Effector CD8-positive, alpha-beta T cell (primary cell): Measurements from ENCODE around the gene GPANK1.

Source experiments
- DNase-seq: peaks from one replicate; lab custom pipeline; 2025; lab: John Stamatoyannopoulos, UW

GPANK1 gene

DNA sequence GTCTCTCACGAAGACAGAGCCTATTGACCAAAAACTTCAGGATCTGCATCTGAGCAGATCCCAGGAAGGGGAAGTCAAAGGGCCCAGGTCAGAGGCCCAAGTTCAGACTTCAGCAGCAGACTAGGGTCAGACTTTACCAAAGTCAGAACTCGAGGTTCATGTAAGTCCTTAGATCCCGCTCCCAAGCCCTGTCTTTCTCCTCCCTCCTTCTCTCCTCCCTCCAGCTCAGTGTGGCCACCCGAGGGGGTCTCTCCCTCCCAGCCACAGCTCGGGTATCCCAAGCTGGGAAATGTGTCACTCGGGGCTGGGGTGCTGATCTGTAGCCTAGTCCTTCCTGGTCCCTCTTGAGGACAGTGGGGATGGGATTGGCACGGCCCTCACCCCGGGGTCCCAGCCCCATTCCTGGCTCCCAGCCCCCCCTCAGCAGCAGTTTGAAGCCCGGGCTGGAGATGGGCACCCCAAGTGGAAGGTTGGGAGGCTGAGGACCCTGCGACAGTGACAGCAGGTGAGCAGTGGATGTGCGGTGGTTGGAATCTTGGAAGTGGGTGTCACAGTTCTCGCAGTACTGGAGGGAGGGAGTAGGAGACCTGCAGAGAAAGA, 2.6 kb downstream of the GPANK1 start:
- DNase-seq, result no peak

DNA sequence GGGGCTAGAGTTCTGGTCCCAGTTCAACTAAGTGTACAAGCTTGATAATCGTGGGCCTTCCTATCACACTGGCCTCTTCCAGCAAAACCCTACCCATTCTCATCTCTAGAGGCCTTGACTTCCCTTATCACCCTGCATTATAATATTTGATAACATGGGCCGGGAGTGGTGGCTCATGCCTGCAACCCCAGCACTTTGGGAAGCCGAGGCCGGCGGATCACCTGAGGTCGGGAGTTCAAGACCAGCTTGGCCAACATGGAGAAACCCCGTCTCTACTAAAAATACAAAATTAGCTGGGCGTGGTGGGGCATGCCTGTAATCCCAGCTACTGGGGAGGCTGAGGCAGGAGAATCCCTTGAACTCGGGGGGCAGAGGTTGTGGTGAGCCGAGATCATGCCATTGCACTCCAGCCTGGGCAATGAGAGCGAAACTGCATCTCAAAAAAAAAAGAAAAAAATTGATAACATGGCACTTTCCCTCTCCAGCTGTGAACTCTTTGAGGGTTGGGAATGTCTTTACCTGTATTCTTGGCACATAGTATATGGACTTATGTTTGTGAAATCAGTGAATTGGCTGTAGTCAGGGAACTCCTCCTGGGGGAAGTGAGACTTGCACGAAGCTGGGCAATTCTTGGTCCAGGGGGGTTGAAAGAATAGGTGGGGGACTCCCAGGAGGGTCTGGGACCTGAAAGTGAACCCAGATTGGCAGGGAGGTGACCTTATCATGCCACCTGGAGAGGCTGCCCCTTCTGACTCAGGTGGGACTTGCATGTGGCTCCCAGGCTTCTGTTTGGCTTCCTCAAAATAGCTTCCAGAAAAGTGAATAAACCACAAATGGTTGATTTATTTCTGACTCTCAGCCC, 3.3 kb downstream of the GPANK1 start:
- DNase-seq, result no peak

DNA sequence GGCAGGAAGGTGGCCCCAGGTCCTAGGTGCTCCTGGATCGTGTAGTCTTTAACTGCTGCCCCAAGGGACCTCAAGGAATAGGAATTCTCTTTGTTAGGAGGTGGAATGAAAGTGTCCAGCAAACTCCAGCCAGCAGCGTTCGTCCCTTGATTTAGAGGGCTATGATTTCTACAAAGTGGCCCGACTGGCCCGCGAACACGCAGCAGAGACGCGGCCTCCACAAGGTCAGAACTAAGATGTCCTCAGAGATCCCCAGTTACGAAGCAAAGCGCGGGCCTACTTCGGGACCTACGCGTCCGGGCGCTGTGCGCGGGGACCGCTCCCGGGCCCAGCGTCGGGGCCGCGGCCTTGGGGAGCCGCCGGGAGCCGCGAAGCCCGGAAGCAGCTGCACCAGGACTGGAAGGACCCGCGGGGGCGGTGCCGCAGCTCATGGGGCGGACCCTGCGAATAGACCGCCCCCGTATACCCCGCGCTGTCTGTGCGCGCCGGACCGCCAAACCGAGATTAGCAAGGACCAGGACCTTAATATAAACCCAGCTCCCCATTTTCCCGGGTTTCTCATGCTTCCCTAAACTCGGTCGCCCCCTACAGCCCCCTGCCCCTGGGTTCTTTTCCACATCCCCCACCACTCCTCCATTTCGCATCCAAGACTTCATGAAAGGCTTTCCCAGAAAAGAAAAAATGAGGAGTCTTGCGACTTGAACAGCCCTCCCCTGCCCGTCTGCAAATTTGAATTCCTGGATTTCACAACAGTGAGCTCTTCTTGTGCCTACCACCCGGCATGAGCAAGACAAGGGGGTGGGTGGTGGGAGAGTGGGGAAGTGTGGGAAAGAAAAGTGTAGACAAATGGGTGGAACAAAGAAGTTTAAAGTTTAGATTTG, 4.2 kb downstream of the GPANK1 start, which contains the start of gene C6orf47:
C6orf47 (minus strand) TSS at position 398 of the 881 bp plus-strand sequence. CDS start 831 bp downstream, outside the sequence.
- peak; percentile 59 for DNase-seq

DNA sequence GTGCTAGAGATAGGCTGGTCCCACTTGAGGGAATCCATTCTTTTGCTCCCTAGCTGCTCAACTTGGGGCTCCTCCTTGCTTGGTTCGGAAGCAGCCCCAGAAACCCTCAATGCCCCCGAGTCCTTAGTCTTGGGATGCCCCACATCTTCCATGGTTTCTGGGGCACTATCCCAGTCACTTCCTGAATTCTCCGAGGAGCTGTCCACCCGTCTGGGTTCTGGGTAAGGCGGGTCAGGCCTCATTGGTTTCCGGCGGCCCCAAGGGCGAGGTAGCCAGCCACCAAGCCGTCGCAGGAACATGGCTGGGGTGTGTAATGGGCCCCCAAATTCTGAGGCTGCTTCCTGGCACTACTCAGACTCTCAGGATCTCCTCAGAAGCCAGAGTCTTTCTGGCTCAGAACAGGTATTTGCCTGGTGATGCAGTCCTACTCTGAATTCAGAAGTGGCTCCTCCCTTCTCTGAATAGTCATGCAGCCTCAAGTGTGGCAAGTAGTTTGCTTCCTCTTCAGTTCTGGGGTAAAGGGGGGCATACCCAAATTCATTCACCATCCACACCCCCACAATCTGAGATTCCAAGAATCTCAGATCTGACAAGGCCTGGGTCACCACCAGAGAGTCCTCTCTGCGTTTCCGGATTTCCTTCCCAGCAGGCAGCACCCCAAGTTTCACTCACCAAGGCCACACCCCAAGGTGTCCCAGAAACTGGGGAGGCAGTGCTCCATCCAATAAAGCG, 5.0 kb downstream of the GPANK1 start:
- DNase-seq, result no peak

DNA sequence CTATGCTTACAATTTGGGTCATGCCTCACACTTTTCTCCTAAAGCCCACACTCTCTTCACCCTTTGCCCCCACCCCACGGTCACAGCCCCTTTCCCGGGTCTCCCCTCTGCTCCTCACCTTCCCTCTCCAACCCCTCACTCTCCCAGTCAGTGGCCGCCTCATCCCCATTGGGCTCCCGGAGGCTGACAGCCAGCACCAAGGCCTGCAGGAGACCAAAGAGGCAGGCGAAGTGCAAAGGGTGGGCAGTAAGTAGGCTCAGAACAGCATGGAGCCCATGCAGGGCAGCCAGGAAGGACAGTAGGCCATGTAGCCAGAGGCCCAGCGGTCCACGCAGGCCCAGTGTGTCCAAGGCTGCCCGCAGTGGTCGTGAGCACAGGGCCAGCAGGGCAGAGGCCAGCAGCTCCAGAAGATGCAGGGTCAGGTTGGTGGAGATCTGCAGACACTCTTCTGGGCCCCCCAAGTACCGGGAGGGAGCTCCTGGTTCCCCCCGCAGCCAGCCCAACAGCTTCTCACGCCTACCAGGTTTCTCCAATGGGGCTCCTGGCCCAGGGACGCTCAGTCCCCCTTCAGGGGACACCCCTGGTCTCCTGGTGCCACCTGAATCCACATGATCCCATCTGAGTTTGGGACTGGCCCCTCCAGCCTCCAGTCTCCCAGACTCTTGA, 5.7 kb downstream of the GPANK1 start:
- DNase-seq, result no peak

DNA sequence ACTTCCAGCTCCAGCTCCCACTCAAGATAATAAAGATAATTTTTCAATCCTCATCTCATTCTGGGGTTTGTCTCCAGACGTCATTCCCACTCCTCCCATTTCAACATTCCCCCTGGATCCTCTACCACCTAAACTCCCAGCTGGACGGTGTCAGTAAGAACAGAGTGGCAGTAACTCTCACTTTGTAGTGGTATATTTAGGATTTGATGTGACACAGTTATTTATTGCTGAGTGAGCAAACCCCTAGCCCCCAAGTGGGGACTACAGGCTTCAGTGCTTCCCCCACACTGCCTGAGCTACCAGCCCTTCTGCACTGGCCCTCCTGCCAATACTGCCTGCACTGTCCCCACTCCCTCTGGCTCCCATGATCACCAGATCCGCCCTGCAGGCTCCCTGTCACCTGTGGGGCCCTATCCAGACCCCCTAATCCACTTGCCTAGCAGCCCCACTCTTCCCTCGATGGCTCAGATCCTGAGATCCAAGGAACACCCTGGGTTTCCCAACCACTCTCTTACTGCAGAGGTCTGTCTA, 6.6 kb downstream of the GPANK1 start:
- DNase-seq, result no peak

DNA sequence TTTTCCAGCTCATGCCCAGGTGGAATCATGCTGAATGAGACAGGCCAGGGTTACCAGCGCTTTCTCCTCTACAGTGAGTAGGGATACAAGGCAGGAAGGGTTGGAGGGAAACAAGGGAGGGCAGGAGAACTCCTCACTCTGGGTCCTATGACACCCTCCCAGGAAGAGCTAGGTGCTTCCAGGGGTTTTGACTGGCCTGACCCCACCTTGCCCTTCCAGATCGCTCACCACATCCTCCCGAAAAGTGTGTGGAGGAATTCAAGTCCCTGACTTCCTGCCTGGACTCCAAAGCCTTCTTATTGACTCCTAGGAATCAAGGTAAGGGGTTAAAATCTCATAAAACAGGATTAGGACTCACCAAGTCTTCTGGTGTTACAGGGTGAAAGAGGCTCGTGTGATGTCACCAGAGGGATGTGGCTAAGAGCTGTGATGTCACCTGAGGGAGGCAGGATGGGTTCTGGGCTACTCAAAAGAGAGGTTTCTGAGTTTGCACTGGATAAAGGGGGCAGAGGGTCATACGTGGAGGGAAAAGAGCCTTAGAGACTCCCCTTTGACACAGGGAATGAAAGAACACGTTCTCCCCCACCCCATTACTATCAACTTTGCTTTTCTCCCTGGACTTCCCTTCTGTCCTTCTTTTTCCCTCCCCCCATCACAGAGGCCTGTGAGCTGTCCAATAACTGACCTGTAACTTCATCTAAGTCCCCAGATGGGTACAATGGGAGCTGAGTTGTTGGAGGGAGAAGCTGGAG, 7.2 kb downstream of the GPANK1 start:
- no peak for DNase-seq

DNA sequence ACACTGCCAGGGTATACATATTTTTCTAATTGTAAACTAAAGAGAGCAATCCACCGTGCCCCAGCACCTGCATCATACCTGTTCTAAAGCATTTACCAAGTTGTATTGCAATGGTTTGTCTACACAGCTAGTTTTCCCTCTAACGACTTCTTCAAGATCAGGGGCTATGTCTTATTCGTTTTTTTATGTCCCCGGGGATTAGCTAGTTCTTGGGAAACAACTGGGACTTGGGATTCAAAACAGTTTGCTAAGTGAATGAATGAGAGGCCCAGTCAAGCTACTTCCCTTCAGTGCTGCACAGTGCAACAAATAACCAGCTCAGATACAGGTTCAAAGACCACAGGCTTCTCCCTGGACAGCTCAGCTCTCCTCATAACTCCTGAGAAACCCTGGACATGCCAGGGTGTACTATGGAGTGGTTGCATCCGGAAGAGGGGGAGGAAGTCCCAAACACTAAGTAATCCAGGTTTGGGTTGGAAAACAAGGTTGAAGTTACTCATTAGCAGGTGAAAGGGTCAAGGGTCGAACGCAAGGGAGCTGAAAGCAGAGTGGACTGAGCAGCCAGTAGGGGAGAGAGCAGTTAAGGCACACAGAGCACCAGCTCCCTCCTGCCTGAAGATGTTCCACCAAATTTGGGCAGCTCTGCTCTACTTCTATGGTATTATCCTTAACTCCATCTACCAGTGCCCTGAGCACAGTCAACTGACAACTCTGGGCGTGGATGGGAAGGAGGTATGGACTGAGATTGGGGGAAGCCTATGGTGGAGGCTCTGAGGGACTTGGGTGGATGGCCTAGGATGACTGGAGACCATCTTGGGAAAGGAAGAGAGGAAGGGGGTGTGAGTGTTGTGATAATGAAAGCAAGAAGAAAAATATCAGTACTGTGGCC, 9.2 kb downstream of the GPANK1 start, which contains the start of gene APOM:
APOM (plus strand) TSS at position 546 of the 889 bp plus-strand sequence; CDS start at position 619, 73 bp downstream.
- DNase-seq, result no peak

DNA sequence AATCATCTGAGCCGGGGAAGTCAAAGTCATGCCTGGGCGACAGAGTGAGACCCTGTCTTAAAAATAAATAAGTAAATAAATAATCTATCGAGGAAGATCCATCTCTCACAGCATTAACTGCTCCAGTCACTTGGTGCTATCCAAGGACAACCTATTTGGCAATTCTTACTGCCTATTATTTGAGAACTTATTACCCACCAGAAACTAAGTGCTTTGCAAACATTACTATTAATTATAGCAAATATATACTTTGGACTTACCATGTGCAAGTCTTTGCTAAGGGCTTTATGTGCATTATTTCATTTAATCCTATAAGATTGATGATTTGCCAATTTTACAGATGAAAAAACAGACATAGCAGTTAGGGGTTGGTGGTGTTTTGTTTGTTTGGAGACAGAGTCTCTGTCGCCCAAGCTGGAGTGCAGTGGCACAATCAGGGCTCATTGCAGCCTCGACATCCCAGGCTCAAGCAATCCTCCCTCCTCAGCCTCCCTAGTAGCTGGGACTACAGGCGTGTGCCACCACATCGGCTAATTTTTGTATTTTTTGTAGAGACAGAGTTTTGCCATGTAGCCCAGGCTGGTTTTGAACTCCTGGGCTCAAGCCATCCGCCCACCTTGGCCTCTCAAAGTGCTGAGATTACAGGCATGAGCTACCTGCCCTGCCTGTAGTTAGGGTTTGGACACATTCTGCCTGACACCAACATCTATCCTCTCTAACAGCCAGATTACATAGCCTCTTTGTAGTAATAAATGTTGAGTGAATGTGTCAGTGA, 10.0 kb downstream of the GPANK1 start:
- DNase-seq, result no peak

DNA sequence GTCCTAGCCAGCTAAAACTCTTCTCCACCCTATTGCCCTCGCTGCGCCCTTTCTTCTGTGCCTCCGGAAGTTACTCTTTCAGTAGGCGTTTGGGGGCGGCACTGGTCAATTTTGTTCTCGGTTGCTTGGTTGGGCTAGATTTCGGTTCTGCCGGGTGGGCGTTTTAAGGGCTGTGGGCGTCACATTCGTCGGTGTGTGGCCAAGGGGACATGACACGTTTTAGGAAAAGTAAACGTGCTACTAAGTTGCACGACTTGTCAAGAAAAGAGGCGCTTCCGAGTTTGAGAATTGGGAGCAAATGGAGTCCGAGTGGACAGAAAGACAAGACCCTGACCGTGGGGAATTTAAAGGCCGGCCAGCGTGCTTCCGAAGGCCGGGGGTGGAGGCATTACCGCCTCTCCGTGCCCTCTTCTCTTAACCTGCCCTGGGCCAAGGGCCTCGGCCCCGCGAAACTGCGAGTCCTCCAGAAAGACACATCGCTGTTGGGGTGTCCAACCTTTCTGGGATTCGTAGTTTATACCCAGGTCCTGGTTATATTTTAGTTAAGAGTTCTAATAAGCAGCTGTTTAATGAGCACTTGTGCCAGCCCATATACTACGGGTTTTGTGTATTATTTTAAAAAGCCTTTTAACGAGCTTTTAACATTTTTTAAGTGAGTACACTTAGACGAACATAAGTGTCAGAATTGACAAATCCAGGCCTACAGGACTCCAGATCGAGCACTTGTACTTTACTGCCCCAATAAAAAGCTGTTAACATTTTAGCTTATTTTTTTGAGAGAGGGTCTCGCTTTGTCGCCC, 11.7 kb downstream of the GPANK1 start:
- DNase-seq, result peak; percentile 87

DNA sequence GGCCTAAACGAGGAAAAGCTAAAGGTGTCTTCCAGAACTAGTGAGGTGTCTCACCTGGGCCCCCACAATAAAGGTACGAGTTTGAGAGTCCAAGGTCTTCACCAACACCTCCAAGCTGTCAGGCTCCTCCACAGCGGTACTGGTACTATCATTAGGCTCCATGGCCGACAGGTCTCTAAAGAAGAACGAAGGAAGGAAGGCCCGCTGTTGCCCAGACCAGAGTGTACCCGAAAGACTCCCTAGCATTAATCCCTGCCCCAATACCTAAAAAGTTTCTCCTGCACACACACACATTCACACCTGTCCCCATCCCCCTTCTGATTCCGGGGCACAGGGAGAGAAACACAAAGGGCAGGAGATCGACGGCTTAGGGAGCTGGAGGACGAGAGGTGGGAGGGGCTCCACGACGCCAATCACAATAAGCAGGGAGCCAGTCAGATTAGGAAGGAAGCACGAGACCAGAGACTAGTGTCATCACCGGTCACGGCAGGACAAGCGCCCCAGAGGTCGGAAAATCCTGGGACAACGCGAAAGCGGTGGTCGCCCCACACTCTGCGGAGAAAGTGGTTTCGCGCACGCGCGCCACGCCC, 13.1 kb downstream of the GPANK1 start:
- DNase-seq, result no peak

DNA sequence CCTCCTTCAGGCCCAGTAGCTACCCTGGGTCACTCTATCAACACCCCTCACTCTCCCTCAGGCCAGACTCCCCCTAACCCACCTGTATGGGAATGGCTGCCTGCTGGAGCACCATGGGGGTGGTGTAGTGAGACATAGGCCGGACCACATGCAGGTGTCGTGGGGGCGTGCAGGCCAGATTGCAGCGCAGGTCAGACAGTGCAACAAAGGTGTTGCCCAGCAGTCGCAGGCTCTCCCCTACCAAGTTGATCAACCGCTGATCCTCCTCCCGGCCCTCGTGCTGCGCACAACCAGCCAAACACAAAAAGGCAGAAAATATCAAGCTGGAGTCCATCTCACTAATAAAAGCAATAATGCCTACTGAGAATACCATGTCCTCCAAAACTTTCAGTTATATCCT, 19.5 kb downstream of the GPANK1 start:
- DNase-seq, result no peak

DNA sequence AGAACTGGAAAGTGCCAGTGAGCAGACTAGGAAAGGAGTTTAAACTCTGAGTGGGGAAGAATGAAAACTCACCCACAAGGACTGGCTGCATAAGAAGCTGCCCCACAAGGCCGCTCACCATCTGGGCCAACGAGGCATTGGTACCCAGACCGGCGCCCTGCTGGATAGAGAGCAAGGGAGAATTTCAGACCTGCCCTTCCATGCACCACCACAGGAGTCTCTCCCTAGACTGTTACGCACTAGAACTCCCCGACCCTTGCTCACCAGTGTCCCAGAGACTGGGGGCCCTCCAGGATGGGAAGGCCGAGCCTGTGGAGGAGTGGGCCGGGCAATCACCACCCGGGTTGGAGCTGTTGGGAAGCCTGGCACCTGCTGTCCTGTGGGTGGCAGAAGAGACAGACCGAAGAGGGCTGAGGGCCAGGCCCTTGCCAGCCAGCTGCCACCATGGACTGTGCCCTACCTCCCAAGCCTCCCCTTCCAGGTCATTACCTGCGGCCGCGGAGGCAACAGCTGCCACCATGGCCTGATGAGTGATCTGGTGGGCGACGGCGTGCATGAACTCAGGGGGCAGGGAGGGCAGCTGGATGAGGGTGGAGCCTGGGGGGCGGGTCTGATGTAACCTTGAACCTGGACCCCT, 20.9 kb downstream of the GPANK1 start:
- no peak for DNase-seq

DNA sequence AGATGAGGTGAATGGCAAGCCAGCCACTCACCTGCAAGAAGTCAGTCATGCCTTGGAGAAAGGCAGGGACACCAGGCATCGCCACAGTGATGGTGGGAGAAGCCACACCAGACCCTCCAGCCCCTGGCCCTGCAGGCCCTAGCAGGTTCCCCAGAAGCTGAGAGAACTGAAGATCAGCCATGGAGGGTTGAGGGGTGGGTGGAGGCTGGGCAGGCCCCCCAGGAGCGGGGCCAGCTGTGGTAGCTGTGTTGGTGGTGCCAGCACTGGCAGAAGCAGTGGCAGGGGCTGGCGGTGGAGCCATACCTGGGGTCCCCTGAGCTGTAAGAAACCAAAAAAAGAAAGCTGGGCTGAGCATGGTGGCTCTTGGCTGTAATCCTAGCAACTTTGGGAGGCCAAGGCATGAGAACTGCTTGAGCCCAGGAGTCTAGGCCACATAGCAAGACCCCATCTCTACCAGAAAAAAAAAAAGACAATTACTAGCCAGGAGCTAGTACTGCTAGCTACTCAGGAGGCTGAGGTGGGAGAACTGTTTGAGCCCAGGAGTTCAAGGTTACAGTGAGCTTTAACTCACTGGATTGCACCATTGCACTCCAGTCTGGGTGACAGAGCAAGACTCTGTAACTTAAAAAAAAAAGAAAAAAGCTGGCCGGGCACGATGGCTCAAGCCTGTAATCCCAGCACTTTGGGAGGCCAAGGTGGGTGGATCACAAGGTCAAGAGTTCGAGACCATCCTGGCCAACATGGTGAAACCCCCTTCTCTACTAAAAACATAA, 21.8 kb downstream of the GPANK1 start:
- DNase-seq, result no peak

DNA sequence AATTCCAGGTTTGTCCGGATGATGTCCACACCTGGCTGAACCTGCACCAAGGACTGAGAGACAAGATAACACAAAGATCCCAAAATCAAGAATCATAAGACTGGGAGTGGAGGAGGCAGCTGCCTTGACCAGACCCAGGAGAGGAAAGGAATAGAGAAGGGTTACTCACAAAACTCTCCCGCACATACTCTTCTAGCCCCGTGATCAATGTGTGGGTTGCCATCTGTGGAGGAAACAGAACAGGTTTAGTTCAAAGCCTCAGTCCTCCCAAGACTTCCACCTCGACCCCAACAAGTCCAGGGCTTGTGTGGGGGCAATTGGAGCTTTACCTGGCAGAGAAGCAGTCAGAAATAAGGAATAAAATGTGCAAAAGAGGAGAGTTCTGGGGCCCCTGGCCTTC, 23.4 kb downstream of the GPANK1 start:
- DNase-seq, result no peak

DNA sequence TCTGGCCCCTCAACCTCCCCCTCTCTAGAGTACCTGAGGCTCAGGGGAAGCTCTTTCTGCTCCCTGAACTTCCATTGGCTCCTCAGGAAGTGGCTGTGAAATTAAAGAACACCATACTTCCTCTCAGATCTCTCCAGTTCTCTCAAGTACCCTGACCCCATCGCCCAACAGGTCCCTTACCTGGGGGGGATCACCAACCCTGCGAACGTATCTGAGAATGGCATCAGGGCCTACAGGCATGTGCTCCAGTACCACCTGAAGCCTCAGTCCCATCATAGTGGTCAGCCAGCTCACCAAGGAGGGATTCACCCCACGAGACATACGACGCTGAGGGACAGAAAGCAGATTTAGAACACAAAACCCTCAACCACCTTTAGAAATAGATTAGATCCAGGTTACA, 24.2 kb downstream of the GPANK1 start:
- no peak for DNase-seq
